ENCODE measurements around the gene BCKDHA. TPM values are rescaled to one million over a fixed set of nuclear protein-coding genes. Genes with fewer than 3 reads are reported as not detected.

The BCKDHA gene
- total RNA-seq, 2 experiments from 2014 or later = 16.8 to 66.4 TPM

GRCh38 chr19:41395355-41395754, 2.3 kb upstream of the BCKDHA start:
- H3K9me2 ChIP-seq (ENCODE audit: insufficient read depth, low read length) = no peaks in the 10 kb centered on the region
- BruUV-seq (replicated peaks) = no TSS peak
- peak overlapping the region; percentile 96 for H3K4me3 ChIP-seq (ENCODE audit: low read depth, low read length, poor library complexity, severe bottlenecking)
- H3K9me3 ChIP-seq (ENCODE audit: low read length) = no peaks in the 10 kb centered on the region
- H3K4me2 ChIP-seq (ENCODE audit: low read length) = peak overlapping the region; percentile 87
- peaks cover 21% of the 10 kb centered on the region for H3K36me3 ChIP-seq (ENCODE audit: insufficient read depth, low read length)
- no peaks in the 10 kb centered on the region for H4K20me1 ChIP-seq (ENCODE audit: insufficient read depth, low read length)
- CTCF ChIA-PET (ENCODE audit: unreplicated experiment) = no interaction called here
- H3K4me1 ChIP-seq (ENCODE audit: insufficient read depth, low read length, poor library complexity, severe bottlenecking) = peaks cover 29% of the 10 kb centered on the region
- no peak for DNase-seq (ENCODE audit: low spot score)
- peaks cover 34% of the 10 kb centered on the region for H3K79me2 ChIP-seq (ENCODE audit: insufficient read depth, low read depth, low read length)
- intact Hi-C loops (cut with micrococcal nuclease; ENCODE audit: unreplicated experiment) = no loop called here
- POLR2A ChIA-PET = no interaction called here
- TF ChIP-seq EZH2phosphoT487 (IDR thresholded peaks at IDR 0.05; ENCODE audit: borderline replicate concordance, low read depth, low read length) = no peak
- no peak for TF ChIP-seq CTCF (conservative IDR thresholded peaks at IDR 0.05; ENCODE audit: low read length)
- H2AFZ ChIP-seq (ENCODE audit: low read length) = no peak overlapping the region
- H3K27ac ChIP-seq (ENCODE audit: low read depth, low read length, poor library complexity, severe bottlenecking) = no peak overlapping the region

- POLR2A ChIA-PET = interaction anchor here (0.9 kb wide), 1 partner anchor 34 kb away, joined by 3 read pairs; the partner anchor contains the start of gene B9D2
These were observed 416 bp downstream of the BCKDHA start for GRCh38 chr19:41398050-41398418.

More at GRCh38 chr19:41398050-41398418, 416 bp downstream of the BCKDHA start:
- no peaks in the 10 kb centered on the region for H3K9me2 ChIP-seq (ENCODE audit: insufficient read depth, low read length)
- H3K36me3 ChIP-seq (ENCODE audit: insufficient read depth, low read length) = peaks cover 3% of the 10 kb centered on the region; the same call in 1 of the 2 replicates
- peaks cover 29% of the 10 kb centered on the region for H3K4me1 ChIP-seq (ENCODE audit: insufficient read depth, low read length, poor library complexity, severe bottlenecking)
- peak overlapping the region; percentile 96 for H3K4me3 ChIP-seq (ENCODE audit: low read depth, low read length, poor library complexity, severe bottlenecking)
- peak overlapping the region; percentile 59 for H3K27ac ChIP-seq (ENCODE audit: low read depth, low read length, poor library complexity, severe bottlenecking)
- no TSS peak for BruUV-seq (replicated peaks)
- H3K4me2 ChIP-seq (ENCODE audit: low read length) = peak overlapping the region; percentile 87
- H2AFZ ChIP-seq (ENCODE audit: low read length) = peak overlapping the region; percentile 84
- TF ChIP-seq CTCF (conservative IDR thresholded peaks at IDR 0.05; ENCODE audit: low read length) = no peak
- TF ChIP-seq EZH2phosphoT487 (IDR thresholded peaks at IDR 0.05; ENCODE audit: borderline replicate concordance, low read depth, low read length) = no peak
- no peaks in the 10 kb centered on the region for H3K9me3 ChIP-seq (ENCODE audit: low read length)
- CTCF ChIA-PET (ENCODE audit: unreplicated experiment) = no interaction called here
- H3K79me2 ChIP-seq (ENCODE audit: insufficient read depth, low read depth, low read length) = peaks cover 34% of the 10 kb centered on the region
- no peak for DNase-seq (ENCODE audit: low spot score)
- no peaks in the 10 kb centered on the region for H4K20me1 ChIP-seq (ENCODE audit: insufficient read depth, low read length)
- intact Hi-C loops (cut with micrococcal nuclease; ENCODE audit: unreplicated experiment) = no loop called here

Data from OCI-LY7 (cell line).